H9 (cell line): ENCODE data around the gene ELOVL3. TPM values are rescaled to one million over a fixed set of nuclear protein-coding genes. Genes with fewer than 3 reads are reported as not detected.

Source experiments
- DNase-seq: peaks from one replicate; pipeline ENCODE4 v3.0.0-alpha.2; 2017
- H2AFZ ChIP-seq: one replicate; pipeline ENCODE4 v1.6.1; 2013; ENCODE audit warnings: mild to moderate bottlenecking, low read length, control low read depth, moderate library complexity
- H2AK5ac ChIP-seq: 2 replicates; pipeline ENCODE4 v1.6.1; 2013; ENCODE audit warnings: low read length, control low read depth, mixed read lengths; ENCODE audit not compliant: insufficient read length
- H2BK120ac ChIP-seq: one replicate; pipeline ENCODE4 v1.6.1; 2013; ENCODE audit warnings: low read depth, mild to moderate bottlenecking, low read length, control low read depth, inconsistent platforms; ENCODE audit not compliant: poor library complexity, severe bottlenecking
- H2BK12ac ChIP-seq: 2 replicates; pipeline ENCODE4 v1.6.1; 2013; ENCODE audit warnings: low read length, control low read depth, mixed read lengths, low read depth; ENCODE audit not compliant: insufficient read length
- H2BK15ac ChIP-seq: 2 replicates; pipeline ENCODE4 v1.6.1; 2013; ENCODE audit warnings: low read depth, low read length, control low read depth
- H2BK20ac ChIP-seq: one replicate; pipeline ENCODE4 v1.6.1; 2013; ENCODE audit warnings: low read depth, mild to moderate bottlenecking, low read length, control low read depth, inconsistent platforms; ENCODE audit not compliant: poor library complexity, severe bottlenecking
- H2BK5ac ChIP-seq: 2 replicates; pipeline ENCODE4 v1.6.1; 2013; ENCODE audit warnings: low read length, control low read depth, mixed read lengths; ENCODE audit not compliant: insufficient read length
- H3K14ac ChIP-seq: 2 replicates; pipeline ENCODE4 v1.6.1; 2013; ENCODE audit warnings: low read length, control low read depth; ENCODE audit not compliant: insufficient read depth
- H3K18ac ChIP-seq: 2 replicates; pipeline ENCODE4 v1.6.1; 2013; ENCODE audit warnings: low read depth, mild to moderate bottlenecking, mixed read lengths, low read length, control low read depth; ENCODE audit not compliant: insufficient read length
- H3K23ac ChIP-seq: 2 replicates; pipeline ENCODE4 v1.6.1; 2013; ENCODE audit warnings: low read length, control low read depth, mixed read lengths, low read depth; ENCODE audit not compliant: insufficient read length
- H3K23me2 ChIP-seq: 2 replicates; pipeline ENCODE4 v1.6.1; 2013; ENCODE audit warnings: low read depth, mild to moderate bottlenecking, mixed read lengths, low read length, control low read depth; ENCODE audit not compliant: insufficient read length, poor library complexity, severe bottlenecking
- H3K27ac ChIP-seq: 2 replicates; pipeline ENCODE4 v1.5.1; 2013; ENCODE audit warnings: low read length, control low read depth, mixed read lengths, low read depth; ENCODE audit not compliant: insufficient read length
- H3K27me3 ChIP-seq: 2 replicates; pipeline ENCODE4 v1.6.1; 2013; ENCODE audit warnings: low read length, control low read depth, inconsistent platforms; ENCODE audit not compliant: insufficient read depth
- H3K4ac ChIP-seq: 2 replicates; pipeline ENCODE4 v1.6.1; 2013; ENCODE audit warnings: low read depth, mild to moderate bottlenecking, control low read depth, inconsistent platforms, low read length, moderate library complexity
- H3K4me1 ChIP-seq: 2 replicates; pipeline ENCODE4 v1.6.1; 2013; ENCODE audit warnings: low read length, control low read depth, inconsistent platforms; ENCODE audit not compliant: insufficient read depth
- H3K4me2 ChIP-seq: 2 replicates; pipeline ENCODE4 v1.6.1; 2013; ENCODE audit warnings: low read length, control low read depth, mixed read lengths; ENCODE audit not compliant: insufficient read length, insufficient read depth
- H3K56ac ChIP-seq: 2 replicates; pipeline ENCODE4 v1.6.1; 2013; ENCODE audit warnings: low read depth, mild to moderate bottlenecking, mixed read lengths, low read length, control low read depth; ENCODE audit not compliant: insufficient read length
- H3K79me1 ChIP-seq: 2 replicates; pipeline ENCODE4 v1.6.1; 2013; ENCODE audit warnings: low read depth, mild to moderate bottlenecking, moderate library complexity, low read length, control low read depth, inconsistent platforms; ENCODE audit not compliant: insufficient read depth, poor library complexity, severe bottlenecking
- H3K79me2 ChIP-seq: 2 replicates; pipeline ENCODE4 v1.6.1; 2013; ENCODE audit warnings: low read length, control low read depth, inconsistent platforms; ENCODE audit not compliant: insufficient read depth
- H3K9ac ChIP-seq: 2 replicates; pipeline ENCODE4 v1.6.1; 2013; ENCODE audit warnings: low read length, control low read depth, mixed read lengths; ENCODE audit not compliant: insufficient read length; ENCODE audit errors: extremely low read depth
- H3K9me3 ChIP-seq: one replicate; pipeline ENCODE4 v1.6.1; 2013; ENCODE audit warnings: low read depth, low read length, inconsistent platforms; ENCODE audit not compliant: control insufficient read depth
- H3T11ph ChIP-seq: one replicate; pipeline ENCODE4 v1.6.1; 2013; ENCODE audit warnings: mild to moderate bottlenecking, low read length, control low read depth, inconsistent platforms
- H4K20me1 ChIP-seq: one replicate; pipeline ENCODE4 v1.6.1; 2013; ENCODE audit not compliant: control insufficient read depth, insufficient read length, insufficient read depth
- H4K5ac ChIP-seq: 2 replicates; pipeline ENCODE4 v1.6.1; 2013; ENCODE audit warnings: low read depth, mild to moderate bottlenecking, mixed read lengths, low read length, control low read depth; ENCODE audit not compliant: insufficient read length
- H4K8ac ChIP-seq: replicated peaks from 2 replicates; pipeline ENCODE4 v1.6.1; 2013; ENCODE audit warnings: low read length, control low read depth, mixed read lengths, low read depth; ENCODE audit not compliant: insufficient read length
- H4K91ac ChIP-seq: 2 replicates; pipeline ENCODE4 v1.6.1; 2013; ENCODE audit warnings: low read depth, mild to moderate bottlenecking, moderate library complexity, mixed read lengths, low read length, control low read depth; ENCODE audit not compliant: insufficient read length
- H3K27ac Mint-ChIP-seq, 3 experiments: 2 replicates in 2 of 3; 3 replicates in 1 of 3; pipeline ENCODE4 v1.8.0; 2020 to 2021; ENCODE audit warnings: mixed read lengths in 3 of 3, mild to moderate bottlenecking in 1 of 3, moderate library complexity in 1 of 3
- H3K27me3 Mint-ChIP-seq: 2 replicates; pipeline ENCODE4 v1.8.0; 2021; ENCODE audit warnings: low read depth, mild to moderate bottlenecking, moderate library complexity, mixed read lengths
- H3K36me3 Mint-ChIP-seq, 3 experiments: 2 replicates in 2 of 3; 3 replicates in 1 of 3; pipeline ENCODE4 v1.8.0; 2020 to 2021; ENCODE audit warnings: low read depth in 3 of 3, mixed read lengths in 3 of 3; ENCODE audit not compliant: insufficient read depth in 1 of 3
- H3K4me1 Mint-ChIP-seq, 2 experiments: 2 replicates each; pipeline ENCODE4 v1.8.0; 2020; ENCODE audit warnings: mixed read lengths in 2 of 2
- H3K4me3 Mint-ChIP-seq, 2 experiments: 2 replicates in 1 of 2; 3 replicates in 1 of 2; pipeline ENCODE4 v1.8.0; 2020 to 2021; ENCODE audit warnings: mild to moderate bottlenecking in 2 of 2, mixed read lengths in 2 of 2, moderate library complexity in 1 of 2
- H3K9me3 Mint-ChIP-seq, 2 experiments: 2 replicates in 1 of 2; 3 replicates in 1 of 2; pipeline ENCODE4 v1.8.0; 2020; ENCODE audit warnings: mild to moderate bottlenecking in 2 of 2, mixed read lengths in 2 of 2, moderate library complexity in 1 of 2
- CTCF ChIP-seq: fragments of 200-600 bp; sonication (generic); conservative IDR thresholded peaks from 3 replicates; pipeline ENCODE4 v1.8.0; 2021; ENCODE audit warnings: antibody characterized with exemption, mild to moderate bottlenecking
- WGBS: extraction: QIAGEN DNeasy Blood & Tissue Kit; methylation state at CpG from one replicate; pipeline ENCODE4 v1.1.7; 2013; ENCODE audit warnings: missing lambda C conversion rate, low lambda C conversion rate, mixed read lengths; ENCODE audit not compliant: insufficient read length; ENCODE audit errors: extremely low coverage; 5-methylcytosine and 5-hydroxymethylcytosine counted together
- total RNA-seq: library from RNA; stranded (reverse); gene quantifications from 2 replicates; pipeline ENCODE4 v1.2.1, GENCODE V29; 2021

The ELOVL3 gene
- total RNA-seq, 1 experiment from 2014 or later, result not detected

GRCh38 chr10:102246261-102246660 is 20.2 kb downstream of the ELOVL3 start:
- H3K27me3 ChIP-seq, result peaks cover 13% of the 10 kb centered on the region; the same call in 1 of the 2 replicates
- H3T11ph ChIP-seq, result no peak overlapping the region
- H2AFZ ChIP-seq, result no peak overlapping the region
- TF ChIP-seq CTCF, result no peak
- Mint-ChIP-seq H3K4me1 (peaks cover 22 to 29% of the 10 kb centered on the region in 2 experiments), H3K9me3 (no peaks in the 10 kb centered on the region), H3K27ac (no peak overlapping the region), H3K36me3 (no peaks in the 10 kb centered on the region), H3K27me3 (peaks cover 30% of the 10 kb centered on the region), H3K4me3 (peak overlapping the region; percentile 94 to 98)
- no peak overlapping the region for H2BK12ac ChIP-seq
- H2BK15ac ChIP-seq, result no peak overlapping the region
- no peak overlapping the region for H3K23ac ChIP-seq
- H3K79me2 ChIP-seq, result peaks cover 5% of the 10 kb centered on the region; the same call in 1 of the 2 replicates
- no CpG with 5 or more reads among the region's 3 CpGs for WGBS
- H3K9ac ChIP-seq, result peak overlapping the region; percentile 53
- no peak overlapping the region for H2BK5ac ChIP-seq
- no peak overlapping the region for H3K56ac ChIP-seq
- H3K14ac ChIP-seq, result no peak overlapping the region
- H3K4ac ChIP-seq, result no peak overlapping the region
- H4K5ac ChIP-seq, result no peak overlapping the region
- no peak overlapping the region for H2BK120ac ChIP-seq
- H3K23me2 ChIP-seq, result peaks cover 7% of the 10 kb centered on the region
- DNase-seq, result no peak
- H4K91ac ChIP-seq, result no peak overlapping the region
- H3K27ac ChIP-seq, result no peak overlapping the region
- H3K4me1 ChIP-seq, result no peaks in the 10 kb centered on the region
- peak overlapping the region; percentile 88 for H3K4me2 ChIP-seq
- H2BK20ac ChIP-seq, result no peak overlapping the region
- no peak overlapping the region for H4K8ac ChIP-seq
- no peak overlapping the region for H2AK5ac ChIP-seq
- H3K18ac ChIP-seq, result no peak overlapping the region
- no peaks in the 10 kb centered on the region for H3K9me3 ChIP-seq
- H3K79me1 ChIP-seq, result peaks cover 2% of the 10 kb centered on the region
- H4K20me1 ChIP-seq, result no peaks in the 10 kb centered on the region
